H9 (cell line): Measurements from ENCODE around the gene NFIL3. TPM values are rescaled to one million over a fixed set of nuclear protein-coding genes. Genes with fewer than 3 reads are reported as not detected.

ENCODE experiments used
- DNase-seq: peaks from one replicate; pipeline ENCODE4 v3.0.0-alpha.2; 2017
- H2AFZ ChIP-seq: one replicate; pipeline ENCODE4 v1.6.1; 2013; ENCODE audit warnings: mild to moderate bottlenecking, low read length, control low read depth, moderate library complexity
- H2AK5ac ChIP-seq: 2 replicates; pipeline ENCODE4 v1.6.1; 2013; ENCODE audit warnings: low read length, control low read depth, mixed read lengths; ENCODE audit not compliant: insufficient read length
- H2BK120ac ChIP-seq: one replicate; pipeline ENCODE4 v1.6.1; 2013; ENCODE audit warnings: low read depth, mild to moderate bottlenecking, low read length, control low read depth, inconsistent platforms; ENCODE audit not compliant: poor library complexity, severe bottlenecking
- H2BK12ac ChIP-seq: 2 replicates; pipeline ENCODE4 v1.6.1; 2013; ENCODE audit warnings: low read length, control low read depth, mixed read lengths, low read depth; ENCODE audit not compliant: insufficient read length
- H2BK15ac ChIP-seq: 2 replicates; pipeline ENCODE4 v1.6.1; 2013; ENCODE audit warnings: low read depth, low read length, control low read depth
- H2BK20ac ChIP-seq: one replicate; pipeline ENCODE4 v1.6.1; 2013; ENCODE audit warnings: low read depth, mild to moderate bottlenecking, low read length, control low read depth, inconsistent platforms; ENCODE audit not compliant: poor library complexity, severe bottlenecking
- H2BK5ac ChIP-seq: 2 replicates; pipeline ENCODE4 v1.6.1; 2013; ENCODE audit warnings: low read length, control low read depth, mixed read lengths; ENCODE audit not compliant: insufficient read length
- H3K14ac ChIP-seq: 2 replicates; pipeline ENCODE4 v1.6.1; 2013; ENCODE audit warnings: low read length, control low read depth; ENCODE audit not compliant: insufficient read depth
- H3K18ac ChIP-seq: 2 replicates; pipeline ENCODE4 v1.6.1; 2013; ENCODE audit warnings: low read depth, mild to moderate bottlenecking, mixed read lengths, low read length, control low read depth; ENCODE audit not compliant: insufficient read length
- H3K23ac ChIP-seq: 2 replicates; pipeline ENCODE4 v1.6.1; 2013; ENCODE audit warnings: low read length, control low read depth, mixed read lengths, low read depth; ENCODE audit not compliant: insufficient read length
- H3K23me2 ChIP-seq: 2 replicates; pipeline ENCODE4 v1.6.1; 2013; ENCODE audit warnings: low read depth, mild to moderate bottlenecking, mixed read lengths, low read length, control low read depth; ENCODE audit not compliant: insufficient read length, poor library complexity, severe bottlenecking
- H3K27ac ChIP-seq: 2 replicates; pipeline ENCODE4 v1.5.1; 2013; ENCODE audit warnings: low read length, control low read depth, mixed read lengths, low read depth; ENCODE audit not compliant: insufficient read length
- H3K27me3 ChIP-seq: 2 replicates; pipeline ENCODE4 v1.6.1; 2013; ENCODE audit warnings: low read length, control low read depth, inconsistent platforms; ENCODE audit not compliant: insufficient read depth
- H3K4ac ChIP-seq: 2 replicates; pipeline ENCODE4 v1.6.1; 2013; ENCODE audit warnings: low read depth, mild to moderate bottlenecking, control low read depth, inconsistent platforms, low read length, moderate library complexity
- H3K4me1 ChIP-seq: 2 replicates; pipeline ENCODE4 v1.6.1; 2013; ENCODE audit warnings: low read length, control low read depth, inconsistent platforms; ENCODE audit not compliant: insufficient read depth
- H3K4me2 ChIP-seq: 2 replicates; pipeline ENCODE4 v1.6.1; 2013; ENCODE audit warnings: low read length, control low read depth, mixed read lengths; ENCODE audit not compliant: insufficient read length, insufficient read depth
- H3K56ac ChIP-seq: 2 replicates; pipeline ENCODE4 v1.6.1; 2013; ENCODE audit warnings: low read depth, mild to moderate bottlenecking, mixed read lengths, low read length, control low read depth; ENCODE audit not compliant: insufficient read length
- H3K79me1 ChIP-seq: 2 replicates; pipeline ENCODE4 v1.6.1; 2013; ENCODE audit warnings: low read depth, mild to moderate bottlenecking, moderate library complexity, low read length, control low read depth, inconsistent platforms; ENCODE audit not compliant: insufficient read depth, poor library complexity, severe bottlenecking
- H3K79me2 ChIP-seq: 2 replicates; pipeline ENCODE4 v1.6.1; 2013; ENCODE audit warnings: low read length, control low read depth, inconsistent platforms; ENCODE audit not compliant: insufficient read depth
- H3K9ac ChIP-seq: 2 replicates; pipeline ENCODE4 v1.6.1; 2013; ENCODE audit warnings: low read length, control low read depth, mixed read lengths; ENCODE audit not compliant: insufficient read length; ENCODE audit errors: extremely low read depth
- H3K9me3 ChIP-seq: one replicate; pipeline ENCODE4 v1.6.1; 2013; ENCODE audit warnings: low read depth, low read length, inconsistent platforms; ENCODE audit not compliant: control insufficient read depth
- H3T11ph ChIP-seq: one replicate; pipeline ENCODE4 v1.6.1; 2013; ENCODE audit warnings: mild to moderate bottlenecking, low read length, control low read depth, inconsistent platforms
- H4K20me1 ChIP-seq: one replicate; pipeline ENCODE4 v1.6.1; 2013; ENCODE audit not compliant: control insufficient read depth, insufficient read length, insufficient read depth
- H4K5ac ChIP-seq: 2 replicates; pipeline ENCODE4 v1.6.1; 2013; ENCODE audit warnings: low read depth, mild to moderate bottlenecking, mixed read lengths, low read length, control low read depth; ENCODE audit not compliant: insufficient read length
- H4K8ac ChIP-seq: replicated peaks from 2 replicates; pipeline ENCODE4 v1.6.1; 2013; ENCODE audit warnings: low read length, control low read depth, mixed read lengths, low read depth; ENCODE audit not compliant: insufficient read length
- H4K91ac ChIP-seq: 2 replicates; pipeline ENCODE4 v1.6.1; 2013; ENCODE audit warnings: low read depth, mild to moderate bottlenecking, moderate library complexity, mixed read lengths, low read length, control low read depth; ENCODE audit not compliant: insufficient read length
- H3K27ac Mint-ChIP-seq, 3 experiments: 2 replicates in 2 of 3; 3 replicates in 1 of 3; pipeline ENCODE4 v1.8.0; 2020 to 2021; ENCODE audit warnings: mixed read lengths in 3 of 3, mild to moderate bottlenecking in 1 of 3, moderate library complexity in 1 of 3
- H3K27me3 Mint-ChIP-seq: 2 replicates; pipeline ENCODE4 v1.8.0; 2021; ENCODE audit warnings: low read depth, mild to moderate bottlenecking, moderate library complexity, mixed read lengths
- H3K36me3 Mint-ChIP-seq, 3 experiments: 2 replicates in 2 of 3; 3 replicates in 1 of 3; pipeline ENCODE4 v1.8.0; 2020 to 2021; ENCODE audit warnings: low read depth in 3 of 3, mixed read lengths in 3 of 3; ENCODE audit not compliant: insufficient read depth in 1 of 3
- H3K4me1 Mint-ChIP-seq, 2 experiments: 2 replicates each; pipeline ENCODE4 v1.8.0; 2020; ENCODE audit warnings: mixed read lengths in 2 of 2
- H3K4me3 Mint-ChIP-seq, 2 experiments: 2 replicates in 1 of 2; 3 replicates in 1 of 2; pipeline ENCODE4 v1.8.0; 2020 to 2021; ENCODE audit warnings: mild to moderate bottlenecking in 2 of 2, mixed read lengths in 2 of 2, moderate library complexity in 1 of 2
- H3K9me3 Mint-ChIP-seq, 2 experiments: 2 replicates in 1 of 2; 3 replicates in 1 of 2; pipeline ENCODE4 v1.8.0; 2020; ENCODE audit warnings: mild to moderate bottlenecking in 2 of 2, mixed read lengths in 2 of 2, moderate library complexity in 1 of 2
- WGBS: extraction: QIAGEN DNeasy Blood & Tissue Kit; methylation state at CpG from one replicate; pipeline ENCODE4 v1.1.7; 2013; ENCODE audit warnings: missing lambda C conversion rate, low lambda C conversion rate, mixed read lengths; ENCODE audit not compliant: insufficient read length; ENCODE audit errors: extremely low coverage; 5-methylcytosine and 5-hydroxymethylcytosine counted together
- total RNA-seq: library from RNA; stranded (reverse); gene quantifications from 2 replicates; pipeline ENCODE4 v1.2.1, GENCODE V29; 2021
- TF ChIP-seq, protein P1 (sequence below): fragments of 200-600 bp; sonication (generic); conservative IDR thresholded peaks from 3 replicates; pipeline ENCODE4 v1.8.0; 2021; ENCODE audit warnings: antibody characterized with exemption, mild to moderate bottlenecking

The NFIL3 gene
- total RNA-seq, 1 experiment from 2014 or later = 8.4 TPM

DNA sequence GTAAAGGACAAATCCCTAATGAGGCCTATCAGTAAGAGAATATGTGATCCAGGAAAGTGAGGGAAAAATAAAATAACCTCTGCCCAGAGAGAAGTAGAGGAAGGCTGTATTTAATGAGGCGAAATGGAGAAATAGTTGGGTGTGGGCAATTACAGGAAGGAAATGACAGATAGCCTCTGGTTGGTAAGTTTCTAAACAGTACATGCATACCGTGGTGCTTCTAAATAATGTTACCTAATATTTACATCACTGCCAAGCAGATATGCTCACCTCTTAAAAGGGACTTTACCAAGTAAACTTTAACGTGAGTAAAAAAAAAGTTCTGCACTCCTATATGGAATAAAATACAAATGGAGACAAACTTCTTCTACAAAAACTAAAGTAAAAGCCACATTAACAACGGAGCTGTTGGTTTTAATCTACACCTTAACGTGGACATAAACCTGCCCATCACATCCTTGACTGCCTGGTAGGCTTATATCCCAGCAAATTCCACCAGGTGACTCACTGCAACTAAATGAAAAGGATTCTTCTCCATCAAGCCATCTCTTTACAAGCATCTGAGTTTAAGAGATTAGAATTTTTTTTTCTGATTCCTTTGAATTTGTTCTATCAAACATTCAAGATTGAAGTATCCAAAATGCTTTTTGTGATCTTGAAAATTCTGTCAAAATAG, 12.4 kb downstream of the NFIL3 start:
- TF ChIP-seq, protein P1, sequence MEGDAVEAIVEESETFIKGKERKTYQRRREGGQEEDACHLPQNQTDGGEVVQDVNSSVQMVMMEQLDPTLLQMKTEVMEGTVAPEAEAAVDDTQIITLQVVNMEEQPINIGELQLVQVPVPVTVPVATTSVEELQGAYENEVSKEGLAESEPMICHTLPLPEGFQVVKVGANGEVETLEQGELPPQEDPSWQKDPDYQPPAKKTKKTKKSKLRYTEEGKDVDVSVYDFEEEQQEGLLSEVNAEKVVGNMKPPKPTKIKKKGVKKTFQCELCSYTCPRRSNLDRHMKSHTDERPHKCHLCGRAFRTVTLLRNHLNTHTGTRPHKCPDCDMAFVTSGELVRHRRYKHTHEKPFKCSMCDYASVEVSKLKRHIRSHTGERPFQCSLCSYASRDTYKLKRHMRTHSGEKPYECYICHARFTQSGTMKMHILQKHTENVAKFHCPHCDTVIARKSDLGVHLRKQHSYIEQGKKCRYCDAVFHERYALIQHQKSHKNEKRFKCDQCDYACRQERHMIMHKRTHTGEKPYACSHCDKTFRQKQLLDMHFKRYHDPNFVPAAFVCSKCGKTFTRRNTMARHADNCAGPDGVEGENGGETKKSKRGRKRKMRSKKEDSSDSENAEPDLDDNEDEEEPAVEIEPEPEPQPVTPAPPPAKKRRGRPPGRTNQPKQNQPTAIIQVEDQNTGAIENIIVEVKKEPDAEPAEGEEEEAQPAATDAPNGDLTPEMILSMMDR = no peak
- Mint-ChIP-seq H3K4me3 (no peak overlapping the region), H3K27me3 (no peaks in the 10 kb centered on the region), H3K27ac (no peak overlapping the region), H3K9me3 (no peaks in the 10 kb centered on the region), H3K36me3 (peaks cover 8 to 30% (median 28%) of the 10 kb centered on the region in 3 experiments; a peak in 5 of 7 replicates), H3K4me1 (0 out of 4 replicates have a peak, but pooled peaks cover 0 to 2% of the 10 kb centered on the region in 2 experiments)
- Histone ChIP-seq H3K18ac (no peak overlapping the region), H3K23ac (no peak overlapping the region), H3K79me2 (peaks cover 2% of the 10 kb centered on the region; the same call in 1 of the 2 replicates), H2BK5ac (no peak overlapping the region), H4K91ac (no peak overlapping the region), H4K8ac (no peak overlapping the region), H3K4me2 (no peak overlapping the region), H3K4ac (no peak overlapping the region), H3K14ac (no peak overlapping the region), H3K4me1 (no peaks in the 10 kb centered on the region), H2BK15ac (no peak overlapping the region), H2BK20ac (no peak overlapping the region), H3K79me1 (no peaks in the 10 kb centered on the region), H2AFZ (no peak overlapping the region), H3K56ac (no peak overlapping the region), H3T11ph (no peak overlapping the region), H2AK5ac (no peak overlapping the region), H3K23me2 (no peaks in the 10 kb centered on the region), H3K9ac (no peak overlapping the region), H3K9me3 (no peaks in the 10 kb centered on the region), H2BK120ac (no peak overlapping the region), H2BK12ac (no peak overlapping the region), H3K27me3 (no peaks in the 10 kb centered on the region), H4K5ac (no peak overlapping the region), H3K27ac (no peak overlapping the region), H4K20me1 (no peaks in the 10 kb centered on the region)
- no CpG with 5 or more reads among the region's 5 CpGs for WGBS
- DNase-seq = no peak
